HG03135 (cell line): ENCODE results near the gene HBS1L.
A peak's percentile ranks its signal among the peaks of the same experiment; 100 is the strongest.
"Not testable (repeated sequence)": the region's sequence is repeated elsewhere in the genome, so short reads cannot be mapped to it uniquely, and the experiment has no call there.

Experiments
- ATAC-seq: cut with Tn5 transposase; IDR thresholded peaks from one replicate; pipeline ENCODE4 v1.9.1; 2021; ENCODE audit warnings: mild to moderate bottlenecking, moderate library complexity; ENCODE audit not compliant: unreplicated experiment

Gene HBS1L

GRCh38 chr6:135081966-135082365 lies 27.3 kb upstream of the HBS1L start:
- ATAC-seq: no peak

- no peak for ATAC-seq
These were observed 20.4 kb upstream of the HBS1L start for GRCh38 chr6:135075018-135075417.

GRCh38 chr6:135073756-135074393 lies 19.3 kb upstream of the HBS1L start:
- no peak for ATAC-seq

GRCh38 chr6:135073217-135073616 lies 18.6 kb upstream of the HBS1L start:
- ATAC-seq: no peak

- ATAC-seq: no peak
These were observed 18.1 kb upstream of the HBS1L start for GRCh38 chr6:135072753-135073152.

GRCh38 chr6:135071541-135071940 lies 16.9 kb upstream of the HBS1L start:
- ATAC-seq: no peak

GRCh38 chr6:135067911-135068310 lies 13.3 kb upstream of the HBS1L start:
- ATAC-seq: no peak

- ATAC-seq: no peak
These were observed 12.2 kb upstream of the HBS1L start for GRCh38 chr6:135066806-135067205.

GRCh38 chr6:135066397-135066796 lies 11.8 kb upstream of the HBS1L start:
- no peak for ATAC-seq

- no peak for ATAC-seq
These were observed 10.0 kb upstream of the HBS1L start for GRCh38 chr6:135064586-135064985.

- ATAC-seq: no peak
These were observed 9.3 kb upstream of the HBS1L start for GRCh38 chr6:135063926-135064325.

- ATAC-seq: no peak
These were observed 8.1 kb upstream of the HBS1L start for GRCh38 chr6:135062735-135063134.

GRCh38 chr6:135060076-135060475 lies 5.5 kb upstream of the HBS1L start:
- ATAC-seq: no peak

- not testable (repeated sequence) for ATAC-seq
These were observed 3.7 kb upstream of the HBS1L start for GRCh38 chr6:135058299-135058698.

GRCh38 chr6:135056632-135057031 lies 2.0 kb upstream of the HBS1L start:
- ATAC-seq: no peak

GRCh38 chr6:135054226-135054568 lies 425 bp downstream of the HBS1L start:
- peak; percentile 15 for ATAC-seq

- ATAC-seq: no peak
These were observed 1.2 kb downstream of the HBS1L start for GRCh38 chr6:135053406-135053805.

- no peak for ATAC-seq
These were observed 1.7 kb downstream of the HBS1L start for GRCh38 chr6:135052939-135053338.

- no peak for ATAC-seq
These were observed 5.7 kb downstream of the HBS1L start for GRCh38 chr6:135048915-135049314.

GRCh38 chr6:135047336-135047735 lies 7.3 kb downstream of the HBS1L start:
- ATAC-seq: no peak

GRCh38 chr6:135046912-135047311 lies 7.7 kb downstream of the HBS1L start:
- no peak for ATAC-seq

- ATAC-seq: no peak
These were observed 10.0 kb downstream of the HBS1L start for GRCh38 chr6:135044639-135045038.

- ATAC-seq: no peak
These were observed 10.8 kb downstream of the HBS1L start for GRCh38 chr6:135043846-135044245.
